Panc1 (cell line): ENCODE measurements around the gene SPRY1. TPM values are rescaled to one million over a fixed set of nuclear protein-coding genes. Genes with fewer than 3 reads are reported as not detected.

Experiments
- ATAC-seq: fragments of 200-7000 bp; cut with Tn5 transposase; 2 replicates; pipeline ENCODE4 v1.9.1; 2020; ENCODE audit warnings: mild to moderate bottlenecking, moderate library complexity
- BruUV-seq: library from RNA; stranded (reverse); fragments of 400-500 nt; replicated peaks from 2 replicates; lab custom pipeline; 2021; lab: Mats Ljungman, UMichigan
- CTCF ChIA-PET: fragments of 300-600 bp; sonication (Branson Sonifier 250); formaldehyde crosslinking; loops from one replicate; lab custom pipeline; 2022; ENCODE audit warnings: antibody characterized with exemption; lab: Charles Lee
- POLR2A ChIA-PET: fragments of 300-600 bp; sonication (Branson Sonifier 250); formaldehyde crosslinking; loops from one replicate; lab custom pipeline; 2022; ENCODE audit warnings: antibody characterized with exemption; lab: Charles Lee
- DNase-seq: peaks from one replicate; pipeline ENCODE4 v3.0.0-alpha.2; 2010; ENCODE audit warnings: low read depth, low spot score
- H3K27ac ChIP-seq: 2 replicates; pipeline ENCODE4 v1.5.1; 2011; ENCODE audit warnings: mild to moderate bottlenecking, low read length, inconsistent platforms
- H3K27me3 ChIP-seq: fragments of 200-500 bp; sonication (Bioruptor generic); 2 replicates; pipeline ENCODE4 v1.6.0; 2014; ENCODE audit warnings: low read length, inconsistent platforms; ENCODE audit not compliant: control insufficient read depth, insufficient read depth
- H3K36me3 ChIP-seq: fragments of 200-500 bp; sonication (Bioruptor generic); 2 replicates; pipeline ENCODE4 v1.5.1; 2014; ENCODE audit warnings: inconsistent platforms, mild to moderate bottlenecking, low read length, moderate library complexity; ENCODE audit not compliant: control insufficient read depth, insufficient read depth
- H3K4me1 ChIP-seq: 2 replicates; pipeline ENCODE4 v1.5.1; 2011; ENCODE audit warnings: inconsistent platforms, mild to moderate bottlenecking, low read length, moderate library complexity; ENCODE audit not compliant: control insufficient read depth, insufficient read depth
- H3K4me3 ChIP-seq, 2 experiments: 2 replicates each; pipeline ENCODE4 v1.5.1; 2011 to 2012; ENCODE audit warnings: low read depth in 2 of 2, low read length in 2 of 2, mild to moderate bottlenecking in 2 of 2, inconsistent platforms in 1 of 2, moderate library complexity in 1 of 2
- H3K9me3 ChIP-seq: fragments of 200-500 bp; sonication (Bioruptor generic); 2 replicates; pipeline ENCODE4 v1.5.1; 2014; ENCODE audit warnings: low read depth, mild to moderate bottlenecking, inconsistent platforms, low read length, moderate library complexity; ENCODE audit not compliant: control insufficient read depth, insufficient read depth
- POLR2AphosphoS5 ChIP-seq: IDR thresholded peaks from 2 replicates; pipeline ENCODE4 v1.6.1; 2012; ENCODE audit warnings: mild to moderate bottlenecking, low read depth, low read length, moderate library complexity
- SIN3A ChIP-seq: IDR thresholded peaks from 2 replicates; pipeline ENCODE4 v1.6.1; 2012; ENCODE audit warnings: low read depth, mild to moderate bottlenecking, low read length, moderate library complexity, borderline replicate concordance; ENCODE audit not compliant: insufficient read depth
- TCF7L2 ChIP-seq: IDR thresholded peaks from 2 replicates; pipeline ENCODE4 v1.6.1; 2011; ENCODE audit warnings: mild to moderate bottlenecking, low read depth, low read length, inconsistent platforms
- in situ Hi-C: cut with HindIII; loops from 2 replicates; pipeline ENCODE4 v1.10.0; 2016; ENCODE audit warnings: low sequenced_read_pairs, low pct_unique_long_range_greater_than_20kb
- intact Hi-C: fragments of 100-400 bp; cut with micrococcal nuclease; formaldehyde crosslinking; loops from one replicate; pipeline ENCODE4 v1.10.0; 2022; ENCODE audit not compliant: unreplicated experiment
- total RNA-seq: library from RNA; stranded (reverse); gene quantifications from one replicate; pipeline ENCODE4 v1.2.1, GENCODE V29; 2021; ENCODE audit not compliant: unreplicated experiment
- TF ChIP-seq, protein P1 (sequence below): fragments of 450-650 bp; IDR thresholded peaks from 2 replicates; pipeline ENCODE4 v1.5.1; 2017; ENCODE audit warnings: mild to moderate bottlenecking
- TF ChIP-seq, protein P2 (sequence below), 2 experiments: IDR thresholded peaks; 2 replicates each; pipeline ENCODE4 v1.6.1; 2011 to 2012; ENCODE audit warnings: low read depth in 2 of 2, control low read depth in 1 of 2, low read length in 1 of 2, mild to moderate bottlenecking in 1 of 2, moderate library complexity in 1 of 2; ENCODE audit not compliant: insufficient read depth in 1 of 2

The SPRY1 gene
- total RNA-seq, 1 experiment from 2014 or later = 77.8 TPM

DNA sequence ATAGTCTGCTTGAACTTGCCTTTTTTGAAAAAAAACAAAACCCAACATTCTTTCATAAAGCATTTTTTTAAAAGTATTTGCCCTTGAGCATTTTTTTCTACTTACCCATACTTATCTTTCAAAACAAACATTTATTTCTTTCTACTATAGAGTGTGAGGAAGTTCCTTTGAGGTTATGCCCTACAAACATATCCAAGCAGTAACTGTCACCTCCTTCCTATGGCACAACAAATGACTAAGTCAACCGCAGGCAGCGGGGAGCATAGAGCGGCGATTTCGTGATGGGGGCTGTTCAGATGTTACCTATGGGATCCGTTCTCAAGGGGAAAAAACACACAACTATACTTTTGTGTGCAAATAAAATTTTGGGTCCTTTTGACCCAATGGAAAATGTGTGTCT lies 19.4 kb downstream of the SPRY1 start:
- BruUV-seq = no TSS peak
- ATAC-seq = peak; percentile 85

DNA sequence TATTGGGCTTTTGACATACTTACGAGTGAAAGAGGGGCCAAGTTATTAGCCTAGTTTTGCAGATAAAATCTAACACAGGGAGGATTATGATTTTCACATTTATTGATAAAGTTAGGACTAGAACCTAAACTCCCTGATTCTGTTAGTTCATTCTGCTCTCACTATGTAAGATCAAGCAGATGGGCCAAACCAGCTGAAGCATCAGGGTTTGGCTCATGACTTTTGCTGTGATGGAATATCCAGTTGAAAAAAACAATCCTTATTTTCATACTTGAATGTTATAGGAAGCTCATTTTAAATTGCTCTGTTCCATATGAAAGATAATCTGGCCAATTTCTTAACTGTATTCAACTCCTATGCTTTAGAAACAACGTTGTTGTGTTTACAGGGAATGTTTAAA lies 21.2 kb downstream of the SPRY1 start:
- no TSS peak for BruUV-seq
- H3K9me3 ChIP-seq = no peaks in the 10 kb centered on the region
- peak overlapping the region; percentile 94 for H3K27ac ChIP-seq
- in situ Hi-C loops (no loop called here), intact Hi-C loops (loop anchor here (10.0 kb wide), 1 partner anchor 247 kb away; no protein-coding TSS in a partner anchor)
- no peaks in the 10 kb centered on the region for H3K36me3 ChIP-seq
- ATAC-seq (no peak), DNase-seq (no peak)
- H3K4me3 ChIP-seq = no peak overlapping the region
- CTCF ChIA-PET = no interaction called here
- POLR2A ChIA-PET = no interaction called here
- H3K27me3 ChIP-seq = no peaks in the 10 kb centered on the region
- TF ChIP-seq, protein P1, sequence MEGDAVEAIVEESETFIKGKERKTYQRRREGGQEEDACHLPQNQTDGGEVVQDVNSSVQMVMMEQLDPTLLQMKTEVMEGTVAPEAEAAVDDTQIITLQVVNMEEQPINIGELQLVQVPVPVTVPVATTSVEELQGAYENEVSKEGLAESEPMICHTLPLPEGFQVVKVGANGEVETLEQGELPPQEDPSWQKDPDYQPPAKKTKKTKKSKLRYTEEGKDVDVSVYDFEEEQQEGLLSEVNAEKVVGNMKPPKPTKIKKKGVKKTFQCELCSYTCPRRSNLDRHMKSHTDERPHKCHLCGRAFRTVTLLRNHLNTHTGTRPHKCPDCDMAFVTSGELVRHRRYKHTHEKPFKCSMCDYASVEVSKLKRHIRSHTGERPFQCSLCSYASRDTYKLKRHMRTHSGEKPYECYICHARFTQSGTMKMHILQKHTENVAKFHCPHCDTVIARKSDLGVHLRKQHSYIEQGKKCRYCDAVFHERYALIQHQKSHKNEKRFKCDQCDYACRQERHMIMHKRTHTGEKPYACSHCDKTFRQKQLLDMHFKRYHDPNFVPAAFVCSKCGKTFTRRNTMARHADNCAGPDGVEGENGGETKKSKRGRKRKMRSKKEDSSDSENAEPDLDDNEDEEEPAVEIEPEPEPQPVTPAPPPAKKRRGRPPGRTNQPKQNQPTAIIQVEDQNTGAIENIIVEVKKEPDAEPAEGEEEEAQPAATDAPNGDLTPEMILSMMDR = no peak
- TF ChIP-seq POLR2AphosphoS5 (no peak), SIN3A (no peak), TCF7L2 (no peak)
- TF ChIP-seq, protein P2, sequence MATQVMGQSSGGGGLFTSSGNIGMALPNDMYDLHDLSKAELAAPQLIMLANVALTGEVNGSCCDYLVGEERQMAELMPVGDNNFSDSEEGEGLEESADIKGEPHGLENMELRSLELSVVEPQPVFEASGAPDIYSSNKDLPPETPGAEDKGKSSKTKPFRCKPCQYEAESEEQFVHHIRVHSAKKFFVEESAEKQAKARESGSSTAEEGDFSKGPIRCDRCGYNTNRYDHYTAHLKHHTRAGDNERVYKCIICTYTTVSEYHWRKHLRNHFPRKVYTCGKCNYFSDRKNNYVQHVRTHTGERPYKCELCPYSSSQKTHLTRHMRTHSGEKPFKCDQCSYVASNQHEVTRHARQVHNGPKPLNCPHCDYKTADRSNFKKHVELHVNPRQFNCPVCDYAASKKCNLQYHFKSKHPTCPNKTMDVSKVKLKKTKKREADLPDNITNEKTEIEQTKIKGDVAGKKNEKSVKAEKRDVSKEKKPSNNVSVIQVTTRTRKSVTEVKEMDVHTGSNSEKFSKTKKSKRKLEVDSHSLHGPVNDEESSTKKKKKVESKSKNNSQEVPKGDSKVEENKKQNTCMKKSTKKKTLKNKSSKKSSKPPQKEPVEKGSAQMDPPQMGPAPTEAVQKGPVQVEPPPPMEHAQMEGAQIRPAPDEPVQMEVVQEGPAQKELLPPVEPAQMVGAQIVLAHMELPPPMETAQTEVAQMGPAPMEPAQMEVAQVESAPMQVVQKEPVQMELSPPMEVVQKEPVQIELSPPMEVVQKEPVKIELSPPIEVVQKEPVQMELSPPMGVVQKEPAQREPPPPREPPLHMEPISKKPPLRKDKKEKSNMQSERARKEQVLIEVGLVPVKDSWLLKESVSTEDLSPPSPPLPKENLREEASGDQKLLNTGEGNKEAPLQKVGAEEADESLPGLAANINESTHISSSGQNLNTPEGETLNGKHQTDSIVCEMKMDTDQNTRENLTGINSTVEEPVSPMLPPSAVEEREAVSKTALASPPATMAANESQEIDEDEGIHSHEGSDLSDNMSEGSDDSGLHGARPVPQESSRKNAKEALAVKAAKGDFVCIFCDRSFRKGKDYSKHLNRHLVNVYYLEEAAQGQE (IDR thresholded peaks at IDR 0.05; ENCODE audit: insufficient read depth in 1 of 2, low read depth in 2 of 2, low read length in 1 of 2) = no peak
- H3K4me1 ChIP-seq = peaks cover 41% of the 10 kb centered on the region

More for the DNA sequence above, 19.4 kb downstream of the SPRY1 start:
- in situ Hi-C loops = no loop called here
- H3K27me3 ChIP-seq = no peaks in the 10 kb centered on the region
- H3K4me1 ChIP-seq = peaks cover 56% of the 10 kb centered on the region
- intact Hi-C loops = loop anchor here (10.0 kb wide), 1 partner anchor 249 kb away; no protein-coding TSS in a partner anchor
- no peaks in the 10 kb centered on the region for H3K9me3 ChIP-seq
- H3K4me3 ChIP-seq = no peak overlapping the region
- ChIA-PET CTCF (no interaction called here), POLR2A (no interaction called here)
- TF ChIP-seq, protein P1 = no peak
- TF ChIP-seq POLR2AphosphoS5 (peak; percentile 69), SIN3A (no peak), TCF7L2 (peak; percentile 88)
- TF ChIP-seq, protein P2 (IDR thresholded peaks at IDR 0.05; ENCODE audit: insufficient read depth in 1 of 2, low read depth in 2 of 2, low read length in 1 of 2) = no peak
- H3K27ac ChIP-seq = peak overlapping the region; percentile 94
- no peaks in the 10 kb centered on the region for H3K36me3 ChIP-seq
- no peak for DNase-seq
